Testis (tissue), 2 donors: ENCODE results near the gene RANBP3.

Experiments
- CTCF ChIP-seq, 3 experiments: fragments of 450-650 bp in 2 of 3; fragments of 200-600 bp in 1 of 3; sonication (generic) in 1 of 3; IDR thresholded peaks; one replicate each; pipeline ENCODE4 v1.5.1; 2016 to 2019; ENCODE audit warnings: antibody characterized with exemption in 3 of 3, mild to moderate bottlenecking in 2 of 3, moderate library complexity in 1 of 3
- POLR2A ChIP-seq: fragments of 450-650 bp; IDR thresholded peaks from one replicate; pipeline ENCODE4 v1.6.1; 2017; ENCODE audit warnings: antibody characterized with exemption, mild to moderate bottlenecking, moderate library complexity

GRCh38 chr19:6010107-6010506, 32.2 kb upstream of the RANBP3 start:
- TF ChIP-seq CTCF (IDR thresholded peaks at IDR 0.05): no peak
- TF ChIP-seq POLR2A: no peak
